ENCODE measurements around the gene AVPR2. TPM values are rescaled to one million over a fixed set of nuclear protein-coding genes. Genes with fewer than 3 reads are reported as not detected.
A peak's percentile ranks its signal among the peaks of the same experiment; 100 is the strongest.

Gene AVPR2
- total RNA-seq, 5 donors from 2014 or later (not counting 1 experiment from before 2014, with no cell fraction given) = not detected

- no peaks in the 10 kb centered on the region for H3K27me3 ChIP-seq (replicated peaks in 1 of 2; ENCODE audit: control insufficient read depth in 2 of 2, extremely low read depth in 1 of 2, insufficient read depth in 2 of 2, low read length in 1 of 2)
- WGBS (ENCODE audit: insufficient coverage) = 56% methylated on average over 3 of the region's 18 CpGs
- Mint-ChIP-seq H3K4me3 (peak overlapping the region in 2 of 3 donors; percentile 24 to 56), H3K27ac (peak overlapping the region; percentile 68 to 90), H3K36me3 (no peaks in the 10 kb centered on the region), H3K4me1 (peaks cover 44 to 48% (median 47%) of the 10 kb centered on the region in 3 donors), H3K9me3 (no peaks in the 10 kb centered on the region), H3K27me3 (peaks cover 0 to 11% of the 10 kb centered on the region in 2 donors)
- peaks cover 0 to 7% of the 10 kb centered on the region in 2 donors for H3K36me3 ChIP-seq (ENCODE audit: control insufficient read depth in 2 of 2, extremely low read depth in 1 of 2, insufficient read depth in 1 of 2, low read length in 1 of 2)
- H3K4me3 ChIP-seq (ENCODE audit: control insufficient read depth in 1 of 2, extremely low read depth in 1 of 2, low read length in 1 of 2) = no peak overlapping the region
- no peaks in the 10 kb centered on the region for H3K9me3 ChIP-seq
- ChIA-PET CTCF (interaction anchor here in 1 of 2 donors (0.5 kb wide), 1 partner anchor 42 kb away, joined by 3 read pairs; no protein-coding TSS in a partner anchor), POLR2A (interaction anchor here in 1 of 2 donors (0.6 kb wide), 1 partner anchor 23 kb away, joined by 4 read pairs; no protein-coding TSS in a partner anchor)
- H3K4me1 ChIP-seq (ENCODE audit: control insufficient read depth in 1 of 2, extremely low read depth in 1 of 2, insufficient read depth in 2 of 2, low read length in 2 of 2) = peaks cover 24 to 63% of the 10 kb centered on the region in 2 experiments
- H3K27ac ChIP-seq (ENCODE audit: low read length) = no peak overlapping the region
- DNase-seq (no peak), ATAC-seq (replicated peaks in 1 of 4) (peak in 2 of 4 experiments; percentile 7 to 15)
Observed at GRCh38 chrX:153903238-153903980, 1.1 kb upstream of the AVPR2 start.

- H3K27me3 ChIP-seq (replicated peaks in 1 of 2; ENCODE audit: control insufficient read depth in 2 of 2, extremely low read depth in 1 of 2, insufficient read depth in 2 of 2, low read length in 1 of 2) = no peaks in the 10 kb centered on the region
- Mint-ChIP-seq H3K27me3 (peaks cover 0 to 9% of the 10 kb centered on the region in 2 donors), H3K27ac (peak overlapping the region; percentile 8 to 23), H3K4me1 (peaks cover 41 to 47% (median 47%) of the 10 kb centered on the region in 3 donors), H3K9me3 (no peaks in the 10 kb centered on the region), H3K36me3 (no peaks in the 10 kb centered on the region), H3K4me3 (peak overlapping the region in 1 of 3 donors; percentile 12)
- CTCF ChIA-PET = no interaction called here
- WGBS (ENCODE audit: insufficient coverage) = 91% methylated on average over 14 of the region's 32 CpGs
- POLR2A ChIA-PET = no interaction called here
- H3K27ac ChIP-seq (ENCODE audit: low read length) = peak overlapping the region; percentile 34
- no peak overlapping the region for H3K4me3 ChIP-seq (ENCODE audit: control insufficient read depth in 1 of 2, extremely low read depth in 1 of 2, low read length in 1 of 2)
- DNase-seq = no peak
- H3K36me3 ChIP-seq (ENCODE audit: control insufficient read depth in 2 of 2, extremely low read depth in 1 of 2, insufficient read depth in 1 of 2, low read length in 1 of 2) = peaks cover 0 to 22% of the 10 kb centered on the region in 2 donors
- no peaks in the 10 kb centered on the region for H3K9me3 ChIP-seq
- H3K4me1 ChIP-seq (ENCODE audit: control insufficient read depth in 1 of 2, extremely low read depth in 1 of 2, insufficient read depth in 2 of 2, low read length in 2 of 2) = peaks cover 22 to 66% of the 10 kb centered on the region in 2 experiments
- peak in 1 of 4 experiments; percentile 2 for ATAC-seq (replicated peaks in 1 of 4)
Observed at GRCh38 chrX:153905481-153906095, 1.1 kb downstream of the AVPR2 start.

- Mint-ChIP-seq H3K4me1 (peaks cover 34 to 41% (median 39%) of the 10 kb centered on the region in 3 donors), H3K36me3 (no peaks in the 10 kb centered on the region), H3K27me3 (peaks cover 0 to 7% of the 10 kb centered on the region in 2 donors), H3K4me3 (peak overlapping the region in 1 of 3 donors; percentile 12), H3K9me3 (no peaks in the 10 kb centered on the region), H3K27ac (peak overlapping the region; percentile 8 to 71)
- peak overlapping the region; percentile 34 for H3K27ac ChIP-seq (ENCODE audit: low read length)
- H3K4me1 ChIP-seq (ENCODE audit: control insufficient read depth in 1 of 2, extremely low read depth in 1 of 2, insufficient read depth in 2 of 2, low read length in 2 of 2) = peaks cover 16 to 64% of the 10 kb centered on the region in 2 experiments
- no peak overlapping the region for H3K4me3 ChIP-seq (ENCODE audit: control insufficient read depth in 1 of 2, extremely low read depth in 1 of 2, low read length in 1 of 2)
- peak; percentile 25 to 52 (median 32) for ATAC-seq (replicated peaks in 1 of 4)
- DNase-seq = peak in 12 of 35 experiments; percentile 9 to 56 (median 28)
- H3K36me3 ChIP-seq (ENCODE audit: control insufficient read depth in 2 of 2, extremely low read depth in 1 of 2, insufficient read depth in 1 of 2, low read length in 1 of 2) = peaks cover 0 to 25% of the 10 kb centered on the region in 2 donors
- WGBS (ENCODE audit: insufficient coverage) = 33% methylated on average over 15 of the region's 27 CpGs
- ChIA-PET POLR2A (no interaction called here), CTCF (interaction anchor here in 1 of 2 donors (1.0 kb wide), 1 partner anchor 19 kb away, joined by 3 read pairs; no protein-coding TSS in a partner anchor)
- H3K9me3 ChIP-seq = no peaks in the 10 kb centered on the region
- no peaks in the 10 kb centered on the region for H3K27me3 ChIP-seq (replicated peaks in 1 of 2; ENCODE audit: control insufficient read depth in 2 of 2, extremely low read depth in 1 of 2, insufficient read depth in 2 of 2, low read length in 1 of 2)
Observed at GRCh38 chrX:153906126-153906917, 1.8 kb downstream of the AVPR2 start.

GRCh38 chrX:153907456-153907855 lies 3.0 kb downstream of the AVPR2 start:
- Mint-ChIP-seq H3K9me3 (no peaks in the 10 kb centered on the region), H3K27ac (no peak overlapping the region), H3K4me3 (no peak overlapping the region), H3K36me3 (peaks cover 6% of the 10 kb centered on the region), H3K4me1 (peaks cover 31 to 39% (median 37%) of the 10 kb centered on the region in 3 donors), H3K27me3 (peaks cover 0 to 5% of the 10 kb centered on the region in 2 donors)
- no peak for ATAC-seq (replicated peaks in 1 of 4)
- H3K36me3 ChIP-seq (ENCODE audit: control insufficient read depth in 2 of 2, extremely low read depth in 1 of 2, insufficient read depth in 1 of 2, low read length in 1 of 2) = peaks cover 0 to 28% of the 10 kb centered on the region in 2 donors
- WGBS (ENCODE audit: insufficient coverage) = no CpG with 5 or more reads among the region's 12 CpGs
- no peaks in the 10 kb centered on the region for H3K27me3 ChIP-seq (replicated peaks in 1 of 2; ENCODE audit: control insufficient read depth in 2 of 2, extremely low read depth in 1 of 2, insufficient read depth in 2 of 2, low read length in 1 of 2)
- H3K4me3 ChIP-seq (ENCODE audit: control insufficient read depth in 1 of 2, extremely low read depth in 1 of 2, low read length in 1 of 2) = no peak overlapping the region
- no peaks in the 10 kb centered on the region for H3K9me3 ChIP-seq
- no peak overlapping the region for H3K27ac ChIP-seq (ENCODE audit: low read length)
- ChIA-PET POLR2A (no interaction called here), CTCF (no interaction called here)
- no peak for DNase-seq
- peaks cover 9 to 62% of the 10 kb centered on the region in 2 experiments for H3K4me1 ChIP-seq (ENCODE audit: control insufficient read depth in 1 of 2, extremely low read depth in 1 of 2, insufficient read depth in 2 of 2, low read length in 2 of 2)

GRCh38 chrX:153908219-153908860 lies 3.9 kb downstream of the AVPR2 start:
- Mint-ChIP-seq H3K27ac (peak overlapping the region in 1 of 2 donors; percentile 66), H3K4me3 (no peak overlapping the region), H3K9me3 (no peaks in the 10 kb centered on the region), H3K27me3 (peaks cover 0 to 5% of the 10 kb centered on the region in 2 donors), H3K36me3 (peaks cover 6% of the 10 kb centered on the region), H3K4me1 (peaks cover 27 to 30% (median 29%) of the 10 kb centered on the region in 3 donors)
- WGBS (ENCODE audit: insufficient coverage) = 80% methylated on average over 9 of the region's 23 CpGs
- H3K27ac ChIP-seq (ENCODE audit: low read length) = no peak overlapping the region
- POLR2A ChIA-PET = no interaction called here
- H3K36me3 ChIP-seq (ENCODE audit: control insufficient read depth in 2 of 2, extremely low read depth in 1 of 2, insufficient read depth in 1 of 2, low read length in 1 of 2) = peaks cover 0 to 37% of the 10 kb centered on the region in 2 donors
- no peak for DNase-seq
- H3K4me1 ChIP-seq (ENCODE audit: control insufficient read depth in 1 of 2, extremely low read depth in 1 of 2, insufficient read depth in 2 of 2, low read length in 2 of 2) = peaks cover 7 to 59% of the 10 kb centered on the region in 2 experiments
- H3K4me3 ChIP-seq (ENCODE audit: control insufficient read depth in 1 of 2, extremely low read depth in 1 of 2, low read length in 1 of 2) = no peak overlapping the region
- CTCF ChIA-PET = interaction anchor here (0.6 kb wide), 2 partner anchors 31 to 37 kb away, joined by 3 to 4 read pairs; no protein-coding TSS in a partner anchor
- ATAC-seq (replicated peaks in 1 of 4) = no peak
- no peaks in the 10 kb centered on the region for H3K9me3 ChIP-seq
- H3K27me3 ChIP-seq (replicated peaks in 1 of 2; ENCODE audit: control insufficient read depth in 2 of 2, extremely low read depth in 1 of 2, insufficient read depth in 2 of 2, low read length in 1 of 2) = no peaks in the 10 kb centered on the region
